Peyer's patch (tissue), 4 donors: ENCODE measurements around the gene BMS1.

ENCODE experiments used
- CTCF ChIP-seq, 6 experiments: fragments of 450-650 bp in 4 of 6; fragments of 200-600 bp in 2 of 6; sonication (generic) in 1 of 6; IDR thresholded peaks; one replicate each; pipeline ENCODE4 v1.5.1; 2017 to 2019; ENCODE audit warnings: antibody characterized with exemption in 6 of 6, mild to moderate bottlenecking in 3 of 6, moderate library complexity in 1 of 6
- POLR2A ChIP-seq, 2 donors: fragments of 450-650 bp; IDR thresholded peaks; one replicate each; pipeline ENCODE4 v1.5.1; 2017; ENCODE audit warnings: antibody characterized with exemption in 2 of 2, mild to moderate bottlenecking in 2 of 2, moderate library complexity in 2 of 2

- TF ChIP-seq CTCF (IDR thresholded peaks at IDR 0.05) (no peak), POLR2A (IDR thresholded peaks at IDR 0.05) (no peak)
Measured at GRCh38 chr10:42874713-42875387, 92.3 kb downstream of the BMS1 start.
